GM19240 (cell line): ENCODE results near the gene PIEZO2.
A peak's percentile ranks its signal among the peaks of the same experiment; 100 is the strongest.
"Not testable (repeated sequence)": the region's sequence is repeated elsewhere in the genome, so short reads cannot be mapped to it uniquely, and the experiment has no call there.

Experiments used
- DNase-seq: peaks from one replicate; pipeline ENCODE4 v3.0.0; 2011; ENCODE audit warnings: low spot score; ENCODE audit not compliant: insufficient read length

PIEZO2 gene

GRCh38 chr18:10928772-10929373 is 220.5 kb downstream of the PIEZO2 start:
- peak; percentile 33 for DNase-seq

DNA sequence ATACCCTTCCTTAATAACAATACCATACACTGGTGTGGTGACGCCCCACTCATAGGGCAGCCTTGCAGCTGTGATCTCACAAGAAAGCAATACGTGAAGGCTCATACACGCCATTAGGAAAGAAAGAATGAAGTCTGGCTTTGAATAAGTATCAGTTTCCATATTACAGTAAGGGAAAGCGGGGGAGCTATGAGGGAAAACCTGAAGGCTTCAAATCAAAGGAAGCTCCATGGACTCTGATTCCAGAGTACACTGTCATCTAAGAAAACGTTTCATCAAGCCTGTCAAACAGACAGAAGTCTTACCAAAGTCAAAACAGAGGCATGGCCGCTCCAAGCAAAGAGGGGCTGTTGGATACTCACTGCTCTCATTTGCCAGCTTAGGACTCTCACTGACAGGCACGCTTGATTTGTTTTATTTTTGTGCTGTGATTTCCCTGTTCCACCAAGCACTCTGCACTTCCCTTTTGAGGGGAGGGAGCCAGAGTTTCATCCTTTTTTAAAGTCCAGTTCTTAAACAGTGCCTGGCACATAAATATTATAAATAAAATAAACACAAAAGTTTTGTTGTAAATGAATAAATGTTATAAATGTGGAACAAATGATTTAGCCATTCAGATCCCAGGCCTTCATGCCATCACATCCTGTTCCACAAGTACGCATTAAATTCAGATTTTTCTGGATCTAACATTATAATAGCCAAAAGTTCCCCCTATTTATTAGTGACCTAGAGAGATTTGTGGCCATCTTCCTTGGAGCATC is 221.2 kb downstream of the PIEZO2 start:
- no peak for DNase-seq

GRCh38 chr18:10927286-10927992 is 221.9 kb downstream of the PIEZO2 start:
- DNase-seq, result no peak

- no peak for DNase-seq
Measured at GRCh38 chr18:10926621-10927161, 222.7 kb downstream of the PIEZO2 start.

DNA sequence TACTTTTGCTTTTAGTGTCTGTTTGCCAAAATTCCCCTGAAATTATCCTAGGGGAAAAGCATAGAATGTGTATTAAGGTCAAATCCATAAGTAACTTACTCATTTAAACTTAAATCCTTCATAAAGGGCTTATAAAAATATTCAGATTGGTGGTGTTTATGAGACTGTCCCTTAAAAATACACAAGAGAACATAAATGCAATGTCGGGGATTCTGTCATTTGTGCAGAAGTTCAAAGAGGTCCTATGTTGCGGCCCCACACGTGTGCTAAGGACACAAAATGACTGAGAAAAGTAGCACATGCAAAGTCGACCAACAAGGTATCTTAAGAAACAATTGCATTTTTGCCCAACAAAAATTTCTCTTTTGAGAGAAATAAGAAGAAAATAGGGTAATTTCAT is 225.1 kb downstream of the PIEZO2 start:
- DNase-seq, result no peak

DNA sequence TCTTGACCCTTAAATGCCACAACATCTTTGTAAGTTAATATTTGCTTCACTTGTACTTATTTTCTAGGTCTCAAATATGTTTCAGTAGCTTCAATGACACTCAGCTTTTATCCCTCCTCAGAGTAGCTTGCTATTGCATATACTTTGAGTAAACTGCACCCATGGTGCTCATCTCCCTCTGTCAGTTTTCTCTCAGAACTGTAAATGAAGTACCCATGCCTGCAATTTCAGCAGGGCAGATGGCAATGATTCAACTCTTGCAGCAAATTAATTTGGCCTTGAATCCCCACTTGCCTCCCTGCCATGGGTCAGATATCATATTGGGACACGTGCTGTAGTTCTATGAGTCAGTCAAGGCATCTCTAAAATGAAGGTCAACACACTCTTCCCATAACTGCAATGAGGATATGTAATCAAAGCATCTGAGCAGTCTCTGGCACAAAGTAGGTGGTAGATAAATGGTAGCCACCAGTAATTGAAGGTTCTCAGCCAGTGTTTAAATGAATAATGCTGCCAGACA is 225.8 kb downstream of the PIEZO2 start:
- no peak for DNase-seq

GRCh38 chr18:10923141-10923540 is 226.2 kb downstream of the PIEZO2 start:
- DNase-seq, result no peak

- not testable (repeated sequence) for DNase-seq
Measured at GRCh38 chr18:10922712-10923111, 226.7 kb downstream of the PIEZO2 start.

DNA sequence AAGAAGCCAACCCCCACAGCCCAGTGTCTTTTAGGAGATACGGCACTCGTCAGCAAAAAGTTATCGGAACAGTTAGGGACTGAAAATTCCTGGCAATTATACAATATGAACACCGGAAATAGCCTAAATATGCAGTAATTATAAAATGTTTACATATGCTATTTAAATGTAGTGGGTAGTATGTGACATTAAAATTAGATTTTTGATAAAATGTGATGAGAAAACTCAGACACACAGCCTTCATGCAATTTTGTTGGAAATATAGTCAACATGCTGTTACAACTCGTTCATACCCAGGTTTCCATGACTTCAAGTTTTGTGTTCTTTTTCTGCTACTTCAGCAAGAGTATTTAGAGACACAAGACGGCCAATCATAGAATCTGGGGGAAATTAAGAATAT is 229.1 kb downstream of the PIEZO2 start:
- not testable (repeated sequence) for DNase-seq

DNA sequence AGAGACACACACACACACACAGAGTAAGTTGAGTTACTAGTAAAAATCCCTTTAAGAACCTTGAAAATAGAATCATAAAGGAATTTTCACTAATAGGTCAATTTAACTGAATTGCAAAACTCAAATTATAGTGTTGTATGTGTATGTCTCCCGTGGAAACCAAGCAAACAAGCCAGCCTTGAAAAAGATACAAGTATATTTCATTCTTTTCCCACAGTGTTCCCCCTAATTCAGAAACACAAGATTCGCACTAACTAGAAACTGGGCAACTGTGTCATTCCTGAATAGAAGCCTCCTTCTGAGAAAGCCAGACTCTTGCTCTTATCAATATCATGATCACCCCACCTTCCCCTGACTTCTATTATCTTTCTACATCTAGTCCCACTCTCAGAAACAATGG is 229.5 kb downstream of the PIEZO2 start:
- DNase-seq, result no peak

GRCh38 chr18:10916865-10917264 is 232.5 kb downstream of the PIEZO2 start:
- DNase-seq, result no peak

GRCh38 chr18:10916387-10916786 is 233.0 kb downstream of the PIEZO2 start:
- DNase-seq, result no peak

DNA sequence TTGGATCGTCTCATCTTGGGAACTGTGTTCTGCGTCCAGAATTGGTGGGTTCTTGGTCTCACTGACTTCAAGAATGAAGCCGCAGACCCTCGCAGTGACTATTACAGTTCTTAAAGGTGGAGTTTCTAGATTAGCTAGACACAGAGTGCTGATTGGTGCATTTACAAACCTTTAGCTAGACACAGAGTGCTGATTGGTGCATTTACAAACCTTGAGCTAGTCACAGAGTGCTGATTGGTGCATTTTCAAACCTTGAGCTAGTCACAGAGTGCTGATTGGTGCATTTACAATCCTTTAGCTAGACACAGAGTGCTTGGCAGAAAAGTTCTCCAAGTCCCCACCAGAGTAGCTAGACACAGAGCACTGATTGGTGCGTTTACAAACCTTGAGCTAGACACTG is 233.6 kb downstream of the PIEZO2 start:
- DNase-seq, result not testable (repeated sequence)

DNA sequence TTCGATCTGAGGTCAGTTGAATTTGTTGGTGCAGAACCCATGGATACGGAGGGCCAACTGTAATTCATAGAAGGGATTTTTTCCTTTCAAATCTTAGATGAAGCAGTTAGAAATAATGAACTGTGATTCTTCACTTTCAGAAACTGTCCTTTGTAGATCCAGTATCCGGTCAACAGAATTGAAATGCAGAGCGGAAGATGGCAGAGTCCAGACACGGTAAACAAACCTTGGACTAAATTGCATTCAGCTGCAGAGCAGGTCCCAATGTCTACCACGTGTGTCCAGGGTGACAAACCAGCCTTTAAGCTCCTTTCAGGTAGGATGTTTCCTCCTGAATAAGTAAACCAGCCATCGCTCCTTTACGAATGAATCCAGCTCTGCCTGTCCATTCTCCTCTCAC is 234.8 kb downstream of the PIEZO2 start:
- DNase-seq, result not testable (repeated sequence)

DNA sequence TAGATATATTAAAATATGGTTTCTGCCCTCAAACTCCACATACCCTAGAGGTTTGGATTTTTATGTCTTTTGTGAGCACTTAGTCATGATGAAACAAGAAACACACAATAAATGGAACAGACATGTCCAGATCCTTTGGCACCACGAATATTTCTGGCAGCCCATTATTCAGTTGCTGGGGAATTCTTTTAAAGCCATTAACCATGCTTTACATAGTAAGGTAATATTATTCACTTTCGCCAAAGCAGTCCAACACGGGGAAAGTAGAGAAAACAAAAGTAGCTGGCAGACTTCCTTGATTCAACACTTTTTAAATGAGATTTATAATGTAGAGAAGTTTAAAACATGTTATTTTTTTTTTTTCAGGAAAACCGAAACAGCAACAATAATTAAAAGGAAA is 235.4 kb downstream of the PIEZO2 start:
- DNase-seq, result no peak

DNA sequence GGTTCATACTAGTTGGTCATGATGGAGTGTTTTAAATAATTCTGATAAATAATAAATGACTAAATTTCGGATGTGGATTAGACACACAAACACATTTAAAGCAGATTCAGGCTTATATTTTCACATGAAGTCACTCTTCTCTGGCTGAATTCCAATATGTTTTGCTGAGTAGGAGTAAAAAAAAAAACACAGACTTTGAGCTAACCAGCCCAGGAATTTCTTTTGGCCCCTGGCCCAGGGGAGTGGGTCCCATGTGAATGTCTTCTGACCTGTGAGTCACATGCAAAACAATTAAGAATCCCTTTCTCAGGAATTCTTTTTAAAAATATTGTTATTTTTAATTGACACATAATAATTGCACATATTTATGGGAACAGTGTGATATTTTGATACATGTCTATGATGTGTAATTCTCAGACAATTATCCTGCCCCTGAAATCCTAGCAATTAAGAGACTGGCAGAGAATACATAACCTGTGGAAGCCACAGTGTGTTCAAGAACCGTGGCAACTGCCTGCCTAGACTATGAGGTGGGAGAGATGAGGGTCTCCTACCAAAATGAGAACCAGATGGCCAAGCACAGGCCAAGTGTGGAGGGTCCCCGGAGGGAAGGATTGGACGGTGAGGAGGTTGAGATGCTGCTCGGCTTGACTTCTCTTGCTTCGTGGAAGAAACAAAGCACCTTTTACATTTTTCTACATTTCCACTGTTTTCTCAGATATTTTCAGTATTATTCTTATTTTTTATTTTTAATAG is 236.4 kb downstream of the PIEZO2 start:
- DNase-seq, result no peak

- no peak for DNase-seq
Measured at GRCh38 chr18:10909724-10910123, 239.6 kb downstream of the PIEZO2 start.

- no peak for DNase-seq
Measured at GRCh38 chr18:10908760-10909159, 240.6 kb downstream of the PIEZO2 start.

DNA sequence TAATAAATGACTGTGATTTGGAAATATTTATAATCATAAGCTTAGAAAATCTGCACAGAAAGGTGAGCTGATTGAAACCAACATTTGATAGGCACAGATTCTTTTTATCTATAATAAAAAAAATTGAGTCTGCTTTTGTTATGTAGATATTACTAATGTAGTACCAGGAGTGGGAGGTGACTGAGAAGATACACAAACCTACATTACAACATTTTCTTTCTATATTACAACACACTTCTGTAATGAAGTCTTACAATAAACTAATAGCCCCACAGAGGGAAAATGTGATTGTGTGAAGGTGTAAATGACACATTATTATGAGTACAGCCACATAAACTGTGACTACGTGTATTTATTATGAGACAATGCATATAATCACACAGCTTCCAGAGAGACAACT is 241.6 kb downstream of the PIEZO2 start:
- DNase-seq, result no peak

GRCh38 chr18:10901329-10901728 is 248.0 kb downstream of the PIEZO2 start:
- DNase-seq, result no peak

DNA sequence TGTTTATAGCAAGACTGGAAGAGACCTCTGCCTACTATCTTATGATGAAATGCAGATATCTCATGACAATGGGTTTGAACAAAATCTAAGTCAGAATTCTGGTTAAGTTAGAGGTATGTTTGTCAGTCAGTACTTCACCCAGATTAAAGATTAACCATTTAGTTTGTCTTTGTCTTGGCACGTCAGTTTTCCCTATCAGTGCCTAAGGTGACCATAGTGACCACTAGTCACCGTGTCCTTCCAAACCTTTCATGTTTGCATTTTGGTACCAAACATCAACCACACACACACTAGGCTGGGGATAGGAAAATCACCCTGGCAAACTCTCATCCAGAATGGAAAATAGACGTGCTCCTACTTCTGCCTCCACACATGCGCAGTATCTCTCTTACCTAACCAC is 248.9 kb downstream of the PIEZO2 start:
- no peak for DNase-seq
